ENCODE results near the gene ICAM3. TPM values are rescaled to one million over a fixed set of nuclear protein-coding genes. Genes with fewer than 3 reads are reported as not detected.

The ICAM3 gene
- total RNA-seq, 1 experiment from 2014 or later, result 46.9 TPM

GRCh38 chr19:10292789-10293636 lies 46.4 kb downstream of the ICAM3 start:
- ChIA-PET CTCF (no interaction called here), POLR2A (ENCODE audit: unreplicated experiment) (no interaction called here)
- Histone ChIP-seq H3K4me1 (ENCODE audit: insufficient read depth, low read length) (peaks cover 29% of the 10 kb centered on the region), H3F3A (ENCODE audit: low read length, unreplicated experiment) (no peaks in the 10 kb centered on the region), H3K79me2 (ENCODE audit: low read length) (no peaks in the 10 kb centered on the region), H3K9me2 (replicated peaks; ENCODE audit: low read length) (no peaks in the 10 kb centered on the region), H3K27ac (ENCODE audit: low read length) (no peak overlapping the region), H3K27me3 (ENCODE audit: low read length) (peaks cover 19% of the 10 kb centered on the region; the same call in 1 of the 2 replicates), H4K20me1 (ENCODE audit: low read length) (no peaks in the 10 kb centered on the region), H3K9ac (ENCODE audit: low read length) (no peak overlapping the region), H3K9me3 (ENCODE audit: low read length) (no peaks in the 10 kb centered on the region), H3K4me2 (ENCODE audit: low read length) (peak overlapping the region; percentile 95), H2AFZ (ENCODE audit: low read length) (no peak overlapping the region), H3K36me3 (ENCODE audit: low read depth, low read length) (no peaks in the 10 kb centered on the region), H3K4me3 (ENCODE audit: low read length) (no peak overlapping the region)
- TF ChIP-seq CTCF (conservative IDR thresholded peaks at IDR 0.05; ENCODE audit: low read depth, low read length), result no peak
- no peak for ATAC-seq
- no TSS peak for BruUV-seq (replicated peaks)
- DNase-seq, result peak; percentile 32
- intact Hi-C loops (cut with micrococcal nuclease), result no loop called here

- Histone ChIP-seq H2AFZ (ENCODE audit: low read length) (peak overlapping the region; percentile 80), H3K79me2 (ENCODE audit: low read length) (no peaks in the 10 kb centered on the region), H3F3A (ENCODE audit: low read length, unreplicated experiment) (no peaks in the 10 kb centered on the region), H3K4me1 (ENCODE audit: insufficient read depth, low read length) (peaks cover 29% of the 10 kb centered on the region), H3K9me2 (replicated peaks; ENCODE audit: low read length) (no peaks in the 10 kb centered on the region), H3K27me3 (ENCODE audit: low read length) (peaks cover 19% of the 10 kb centered on the region; the same call in 1 of the 2 replicates), H3K4me3 (ENCODE audit: low read length) (peak overlapping the region; percentile 69), H3K9ac (ENCODE audit: low read length) (no peak overlapping the region), H3K36me3 (ENCODE audit: low read depth, low read length) (no peaks in the 10 kb centered on the region), H4K20me1 (ENCODE audit: low read length) (no peaks in the 10 kb centered on the region), H3K27ac (ENCODE audit: low read length) (no peak overlapping the region), H3K9me3 (ENCODE audit: low read length) (no peaks in the 10 kb centered on the region), H3K4me2 (ENCODE audit: low read length) (peak overlapping the region; percentile 95)
- CTCF ChIA-PET, result interaction anchor here (2.1 kb wide), 1 partner anchor 22 kb away, joined by 12 read pairs; the partner anchor contains the start of gene ICAM1
- BruUV-seq (replicated peaks), result no TSS peak
- TF ChIP-seq EZH2phosphoT487 (IDR thresholded peaks at IDR 0.05; ENCODE audit: borderline replicate concordance, low read length) (no peak), EZH2 (IDR thresholded peaks at IDR 0.05; ENCODE audit: low read length, unreplicated experiment) (no peak), CTCF (conservative IDR thresholded peaks at IDR 0.05; ENCODE audit: low read depth, low read length) (no peak)
- POLR2A ChIA-PET (ENCODE audit: unreplicated experiment), result interaction anchor here (0.7 kb wide), 1 partner anchor 22 kb away, joined by 6 read pairs; the partner anchor contains the start of gene ICAM1
- intact Hi-C loops (cut with micrococcal nuclease), result no loop called here
- DNase-seq (peak; percentile 83), ATAC-seq (peak; percentile 49)
Measured at GRCh38 chr19:10292206-10292788, 47.1 kb downstream of the ICAM3 start.

Measured in PC-3 (cell line).